Upper lobe of left lung (tissue), 4 donors: Measurements from ENCODE around the gene RAB11B.

Experiments used
- CTCF ChIP-seq, 6 experiments: fragments of 450-650 bp in 4 of 6; fragments of 200-600 bp in 2 of 6; sonication (generic) in 2 of 6; IDR thresholded peaks; one replicate each; pipeline ENCODE4 v1.5.1; 2016 to 2019; ENCODE audit warnings: antibody characterized with exemption in 6 of 6
- POLR2AphosphoS5 ChIP-seq, 2 donors: sonication (generic); formaldehyde crosslinking; IDR thresholded peaks; one replicate each; pipeline ENCODE4 v1.5.1; 2017; ENCODE audit warnings: antibody characterized with exemption in 2 of 2

- TF ChIP-seq POLR2AphosphoS5 (IDR thresholded peaks at IDR 0.05), result peak; percentile 64 to 79
- no peak for TF ChIP-seq CTCF (IDR thresholded peaks at IDR 0.05)
Measured at GRCh38 chr19:8392017-8392591, 1.9 kb downstream of the RAB11B start.
